Ectodermal cell (in vitro differentiated cells): ENCODE results near the gene ABCC9.

Experiments used
- H3K27ac ChIP-seq: 2 replicates; pipeline ENCODE4 v1.7.0; 2013; ENCODE audit warnings: mild to moderate bottlenecking, low read depth, low read length; ENCODE audit not compliant: insufficient read depth, poor library complexity, severe bottlenecking
- H3K27me3 ChIP-seq: 2 replicates; pipeline ENCODE4 v1.7.0; 2013; ENCODE audit warnings: mild to moderate bottlenecking, low read length; ENCODE audit not compliant: insufficient read depth, control insufficient read depth, poor library complexity, severe bottlenecking
- H3K36me3 ChIP-seq: one replicate; pipeline ENCODE4 v1.7.0; 2013; ENCODE audit warnings: low read length; ENCODE audit not compliant: control insufficient read depth, insufficient read depth
- H3K4me1 ChIP-seq: one replicate; pipeline ENCODE4 v1.7.0; 2013; ENCODE audit warnings: low read length; ENCODE audit not compliant: control insufficient read depth, insufficient read depth
- H3K4me3 ChIP-seq: 2 replicates; pipeline ENCODE4 v1.7.0; 2013; ENCODE audit warnings: low read depth, low read length, control low read depth; ENCODE audit not compliant: insufficient read depth
- H3K9me3 ChIP-seq: 2 replicates; pipeline ENCODE4 v1.7.0; 2013; ENCODE audit warnings: mild to moderate bottlenecking, low read length, moderate library complexity; ENCODE audit not compliant: control insufficient read depth
- WGBS, 2 experiments: methylation state at CpG; one replicate each; pipeline ENCODE4 v1.1.7; 2013; ENCODE audit warnings: missing lambda C conversion rate in 2 of 2; 5-methylcytosine and 5-hydroxymethylcytosine counted together

Gene ABCC9

GRCh38 chr12:21882635-21883034 is 58.6 kb downstream of the ABCC9 start:
- Histone ChIP-seq H3K9me3 (no peaks in the 10 kb centered on the region), H3K27me3 (no peaks in the 10 kb centered on the region), H3K4me3 (no peak overlapping the region), H3K4me1 (no peaks in the 10 kb centered on the region), H3K36me3 (no peaks in the 10 kb centered on the region), H3K27ac (no peak overlapping the region)
- WGBS, 2 experiments: 87 to 94% methylated on average over 4 of the region's 4 CpGs

- H3K4me3 ChIP-seq: no peak overlapping the region
- 85 to 86% methylated on average over 4 of the region's 4 CpGs for WGBS, 2 experiments
- no peaks in the 10 kb centered on the region for H3K4me1 ChIP-seq
- no peak overlapping the region for H3K27ac ChIP-seq
- no peaks in the 10 kb centered on the region for H3K36me3 ChIP-seq
- no peaks in the 10 kb centered on the region for H3K9me3 ChIP-seq
- no peaks in the 10 kb centered on the region for H3K27me3 ChIP-seq
Measured at GRCh38 chr12:21881965-21882364, 59.3 kb downstream of the ABCC9 start.

GRCh38 chr12:21879312-21879711 is 61.9 kb downstream of the ABCC9 start:
- Histone ChIP-seq H3K4me1 (no peaks in the 10 kb centered on the region), H3K9me3 (no peaks in the 10 kb centered on the region), H3K4me3 (no peak overlapping the region), H3K27ac (no peak overlapping the region), H3K36me3 (no peaks in the 10 kb centered on the region), H3K27me3 (no peaks in the 10 kb centered on the region)
- 83 to 86% methylated on average over 1 of the region's 1 CpG for WGBS, 2 experiments

GRCh38 chr12:21877293-21877982 is 63.8 kb downstream of the ABCC9 start:
- no peak overlapping the region for H3K4me3 ChIP-seq

GRCh38 chr12:21865846-21866245 is 75.4 kb downstream of the ABCC9 start:
- no peak overlapping the region for H3K27ac ChIP-seq
- H3K9me3 ChIP-seq: peaks cover 6% of the 10 kb centered on the region
- H3K36me3 ChIP-seq: no peaks in the 10 kb centered on the region
- H3K4me1 ChIP-seq: no peaks in the 10 kb centered on the region
- H3K4me3 ChIP-seq: no peak overlapping the region
- no peaks in the 10 kb centered on the region for H3K27me3 ChIP-seq

More at GRCh38 chr12:21877293-21877982, 63.8 kb downstream of the ABCC9 start:
- Histone ChIP-seq H3K4me1 (no peaks in the 10 kb centered on the region), H3K27me3 (no peaks in the 10 kb centered on the region), H3K9me3 (no peaks in the 10 kb centered on the region), H3K36me3 (no peaks in the 10 kb centered on the region), H3K27ac (no peak overlapping the region)
- WGBS, 2 experiments: 92 to 94% methylated on average over 2 of the region's 2 CpGs

- H3K36me3 ChIP-seq: no peaks in the 10 kb centered on the region
- no peak overlapping the region for H3K27ac ChIP-seq
- H3K9me3 ChIP-seq: no peaks in the 10 kb centered on the region
- H3K27me3 ChIP-seq: no peaks in the 10 kb centered on the region
- H3K4me3 ChIP-seq: no peak overlapping the region
- H3K4me1 ChIP-seq: no peaks in the 10 kb centered on the region
- WGBS, 2 experiments: 86 to 93% methylated on average over 1 to 2 of the region's 2 CpGs
Measured at GRCh38 chr12:21860534-21860933, 80.7 kb downstream of the ABCC9 start.

GRCh38 chr12:21860128-21860527 is 81.1 kb downstream of the ABCC9 start:
- Histone ChIP-seq H3K36me3 (no peaks in the 10 kb centered on the region), H3K27me3 (no peaks in the 10 kb centered on the region), H3K4me3 (no peak overlapping the region), H3K9me3 (no peaks in the 10 kb centered on the region), H3K4me1 (no peaks in the 10 kb centered on the region), H3K27ac (no peak overlapping the region)
- 78 to 100% methylated on average over 1 to 2 of the region's 4 CpGs for WGBS, 2 experiments

GRCh38 chr12:21852251-21852650 is 89.0 kb downstream of the ABCC9 start:
- Histone ChIP-seq H3K9me3 (no peaks in the 10 kb centered on the region), H3K4me1 (no peaks in the 10 kb centered on the region), H3K27me3 (no peaks in the 10 kb centered on the region), H3K36me3 (no peaks in the 10 kb centered on the region), H3K27ac (no peak overlapping the region), H3K4me3 (no peak overlapping the region)
- WGBS, 2 experiments: 90 to 92% methylated on average over 3 to 5 of the region's 5 CpGs

GRCh38 chr12:21851151-21851550 is 90.1 kb downstream of the ABCC9 start:
- H3K9me3 ChIP-seq: no peaks in the 10 kb centered on the region
- no CpG with 5 or more reads among the region's 1 CpG for WGBS, 2 experiments
- H3K27ac ChIP-seq: no peak overlapping the region
- H3K27me3 ChIP-seq: no peaks in the 10 kb centered on the region
- H3K4me1 ChIP-seq: no peaks in the 10 kb centered on the region
- no peaks in the 10 kb centered on the region for H3K36me3 ChIP-seq
- H3K4me3 ChIP-seq: no peak overlapping the region

- no peaks in the 10 kb centered on the region for H3K4me1 ChIP-seq
- H3K36me3 ChIP-seq: no peaks in the 10 kb centered on the region
- WGBS, 2 experiments: 76 to 88% methylated on average over 2 to 4 of the region's 4 CpGs
- H3K4me3 ChIP-seq: no peak overlapping the region
- no peaks in the 10 kb centered on the region for H3K9me3 ChIP-seq
- no peaks in the 10 kb centered on the region for H3K27me3 ChIP-seq
- no peak overlapping the region for H3K27ac ChIP-seq
Measured at GRCh38 chr12:21850419-21850818, 90.8 kb downstream of the ABCC9 start.

- H3K4me3 ChIP-seq: no peak overlapping the region
- WGBS, 2 experiments: 89 to 93% methylated on average over 2 of the region's 2 CpGs
Measured at GRCh38 chr12:21849878-21850277, 91.3 kb downstream of the ABCC9 start.

More at GRCh38 chr12:21849878-21850277, 91.3 kb downstream of the ABCC9 start:
- Histone ChIP-seq H3K36me3 (no peaks in the 10 kb centered on the region), H3K27me3 (no peaks in the 10 kb centered on the region), H3K27ac (no peak overlapping the region), H3K9me3 (no peaks in the 10 kb centered on the region), H3K4me1 (no peaks in the 10 kb centered on the region)
